ENCODE measurements around the gene PTAFR. TPM values are rescaled to one million over a fixed set of nuclear protein-coding genes. Genes with fewer than 3 reads are reported as not detected.

The PTAFR gene
- total RNA-seq, 2 donors from 2014 or later = 2.4 to 2.9 TPM

GRCh38 chr1:28113242-28113572 lies 63.3 kb downstream of the PTAFR start:
- no peak for DNase-seq
- no peak for ATAC-seq
- no peaks in the 10 kb centered on the region for H3K9me3 ChIP-seq (ENCODE audit: control insufficient read depth, low read length, poor library complexity, severe bottlenecking)
- Mint-ChIP-seq H3K27ac (no peak overlapping the region), H3K4me3 (no peak overlapping the region), H3K36me3 (ENCODE audit: low read depth) (no peaks in the 10 kb centered on the region), H3K4me1 (peaks cover 7% of the 10 kb centered on the region), H3K27me3 (peaks cover 8% of the 10 kb centered on the region)

- Mint-ChIP-seq H3K27ac (no peak overlapping the region), H3K4me3 (no peak overlapping the region), H3K36me3 (ENCODE audit: low read depth) (no peaks in the 10 kb centered on the region), H3K4me1 (peaks cover 7% of the 10 kb centered on the region), H3K27me3 (peaks cover 4% of the 10 kb centered on the region)
- no peaks in the 10 kb centered on the region for H3K9me3 ChIP-seq (ENCODE audit: control insufficient read depth, low read length, poor library complexity, severe bottlenecking)
- no peak for DNase-seq
- ATAC-seq = peak; percentile 18
These were observed 63.9 kb downstream of the PTAFR start for GRCh38 chr1:28112388-28113241.

GRCh38 chr1:28111157-28111556 lies 65.3 kb downstream of the PTAFR start:
- DNase-seq (no peak), ATAC-seq (peak; percentile 50)
- Mint-ChIP-seq H3K36me3 (ENCODE audit: low read depth) (no peaks in the 10 kb centered on the region), H3K4me3 (no peak overlapping the region), H3K4me1 (peaks cover 7% of the 10 kb centered on the region), H3K27me3 (no peaks in the 10 kb centered on the region), H3K27ac (no peak overlapping the region)
- H3K9me3 ChIP-seq (ENCODE audit: control insufficient read depth, low read length, poor library complexity, severe bottlenecking) = no peaks in the 10 kb centered on the region

GRCh38 chr1:28110555-28110954 lies 65.9 kb downstream of the PTAFR start:
- ATAC-seq (no peak), DNase-seq (no peak)
- peaks cover 7% of the 10 kb centered on the region for H3K4me1 Mint-ChIP-seq
- H3K4me3 Mint-ChIP-seq = no peak overlapping the region
- no peaks in the 10 kb centered on the region for H3K36me3 Mint-ChIP-seq (ENCODE audit: low read depth)
- H3K27me3 Mint-ChIP-seq = no peaks in the 10 kb centered on the region
- H3K27ac Mint-ChIP-seq = no peak overlapping the region
- H3K9me3 ChIP-seq (ENCODE audit: control insufficient read depth, low read length, poor library complexity, severe bottlenecking) = no peaks in the 10 kb centered on the region

- ATAC-seq (no peak), DNase-seq (no peak)
- Mint-ChIP-seq H3K4me3 (no peak overlapping the region), H3K27me3 (no peaks in the 10 kb centered on the region), H3K4me1 (peaks cover 2% of the 10 kb centered on the region), H3K36me3 (ENCODE audit: low read depth) (no peaks in the 10 kb centered on the region), H3K27ac (no peak overlapping the region)
- no peaks in the 10 kb centered on the region for H3K9me3 ChIP-seq (ENCODE audit: control insufficient read depth, low read length, poor library complexity, severe bottlenecking)
These were observed 66.9 kb downstream of the PTAFR start for GRCh38 chr1:28109639-28110038.

- Mint-ChIP-seq H3K4me3 (no peak overlapping the region), H3K27me3 (no peaks in the 10 kb centered on the region), H3K36me3 (ENCODE audit: low read depth) (no peaks in the 10 kb centered on the region), H3K27ac (no peak overlapping the region), H3K4me1 (peaks cover 2% of the 10 kb centered on the region)
- H3K9me3 ChIP-seq (ENCODE audit: control insufficient read depth, low read length, poor library complexity, severe bottlenecking) = no peaks in the 10 kb centered on the region
- ATAC-seq (no peak), DNase-seq (no peak)
These were observed 68.5 kb downstream of the PTAFR start for GRCh38 chr1:28108001-28108400.

GRCh38 chr1:28104866-28105467 lies 71.5 kb downstream of the PTAFR start:
- H3K9me3 ChIP-seq (ENCODE audit: control insufficient read depth, low read length, poor library complexity, severe bottlenecking) = no peaks in the 10 kb centered on the region
- Mint-ChIP-seq H3K4me1 (no peaks in the 10 kb centered on the region), H3K36me3 (ENCODE audit: low read depth) (peaks cover 2% of the 10 kb centered on the region), H3K4me3 (no peak overlapping the region), H3K27me3 (no peaks in the 10 kb centered on the region), H3K27ac (no peak overlapping the region)
- DNase-seq (no peak), ATAC-seq (no peak)

- peaks cover 2% of the 10 kb centered on the region for H3K36me3 Mint-ChIP-seq (ENCODE audit: low read depth)
- no peaks in the 10 kb centered on the region for H3K27me3 Mint-ChIP-seq
- H3K27ac Mint-ChIP-seq = no peak overlapping the region
- ATAC-seq (no peak), DNase-seq (no peak)
- H3K4me1 Mint-ChIP-seq = no peaks in the 10 kb centered on the region
- no peaks in the 10 kb centered on the region for H3K9me3 ChIP-seq (ENCODE audit: control insufficient read depth, low read length, poor library complexity, severe bottlenecking)
- no peak overlapping the region for H3K4me3 Mint-ChIP-seq
These were observed 74.3 kb downstream of the PTAFR start for GRCh38 chr1:28102189-28102588.

- H3K27me3 Mint-ChIP-seq = peaks cover 7% of the 10 kb centered on the region
These were observed 77.3 kb downstream of the PTAFR start for GRCh38 chr1:28099050-28099769.

More at GRCh38 chr1:28099050-28099769, 77.3 kb downstream of the PTAFR start:
- H3K4me1 Mint-ChIP-seq = peaks cover 2% of the 10 kb centered on the region
- ATAC-seq (no peak), DNase-seq (no peak)
- no peaks in the 10 kb centered on the region for H3K9me3 ChIP-seq (ENCODE audit: control insufficient read depth, low read length, poor library complexity, severe bottlenecking)
- no peak overlapping the region for H3K27ac Mint-ChIP-seq
- peaks cover 2% of the 10 kb centered on the region for H3K36me3 Mint-ChIP-seq (ENCODE audit: low read depth)
- no peak overlapping the region for H3K4me3 Mint-ChIP-seq

Other genes with a start within 250 kb of the PTAFR start
- not detected for gene SMPDL3B, start 241.7 kb downstream of the PTAFR start, total RNA-seq
- gene XKR8, start 216.7 kb downstream of the PTAFR start, total RNA-seq = 1 to 10 TPM; 4.6 to 7.3 TPM
- 10 to 100 TPM; 12.5 to 13.8 TPM for gene EYA3, start 88.1 kb downstream of the PTAFR start, total RNA-seq
- gene DNAJC8, start 56.3 kb upstream of the PTAFR start, total RNA-seq = 10 to 100 TPM; 52.1 to 58.4 TPM
- 10 to 100 TPM; 75.6 to 83.7 TPM for gene ATP5IF1, start 59.4 kb upstream of the PTAFR start, total RNA-seq
- 10 to 100 TPM; 16.6 to 35.3 TPM for gene SESN2, start 82.8 kb upstream of the PTAFR start, total RNA-seq
- 1 to 10 TPM; 4.6 to 4.7 TPM for gene MED18, start 152.3 kb upstream of the PTAFR start, total RNA-seq
- gene PHACTR4, start 193.1 kb upstream of the PTAFR start, total RNA-seq = 10 to 100 TPM; 20.9 to 23.9 TPM